Neuronal stem cell (in vitro differentiated cells): ENCODE measurements around the gene C1QL1. TPM values are rescaled to one million over a fixed set of nuclear protein-coding genes. Genes with fewer than 3 reads are reported as not detected.

ENCODE experiments used
- DNase-seq: peaks from one replicate; pipeline ENCODE4 v3.0.0-alpha.2; 2013; ENCODE audit warnings: low spot score
- H2AFZ ChIP-seq: one replicate; pipeline ENCODE4 v1.6.1; 2013; ENCODE audit warnings: mild to moderate bottlenecking, low read length, inconsistent platforms
- H2AK5ac ChIP-seq: 2 replicates; pipeline ENCODE4 v1.6.1; 2013; ENCODE audit warnings: low read depth, mild to moderate bottlenecking, inconsistent platforms, low read length, moderate library complexity, mixed read lengths
- H2BK120ac ChIP-seq: 2 replicates; pipeline ENCODE4 v1.6.1; 2013; ENCODE audit warnings: low read depth, mild to moderate bottlenecking, inconsistent platforms, low read length, moderate library complexity, mixed read lengths
- H2BK12ac ChIP-seq: one replicate; pipeline ENCODE4 v1.6.1; 2013; ENCODE audit warnings: low read length, inconsistent platforms
- H2BK15ac ChIP-seq: 2 replicates; pipeline ENCODE4 v1.6.1; 2013; ENCODE audit warnings: mild to moderate bottlenecking, low read length, inconsistent platforms, mixed read lengths
- H2BK5ac ChIP-seq: one replicate; pipeline ENCODE4 v1.6.1; 2013; ENCODE audit warnings: inconsistent platforms, mild to moderate bottlenecking, low read length, moderate library complexity
- H3K14ac ChIP-seq: one replicate; pipeline ENCODE4 v1.6.1; 2013; ENCODE audit warnings: low read length, inconsistent platforms
- H3K18ac ChIP-seq: 2 replicates; pipeline ENCODE4 v1.6.1; 2013; ENCODE audit warnings: low read length, inconsistent platforms
- H3K23ac ChIP-seq: 2 replicates; pipeline ENCODE4 v1.6.1; 2013; ENCODE audit warnings: low read depth, mild to moderate bottlenecking, mixed read lengths, low read length, inconsistent platforms; ENCODE audit not compliant: poor library complexity
- H3K27ac ChIP-seq: replicated peaks from 3 replicates; pipeline ENCODE4 v1.5.1; 2013; ENCODE audit warnings: low read length, inconsistent platforms
- H3K27me3 ChIP-seq, 3 experiments: 2 replicates each; pipeline ENCODE4 v1.6.1; 2013; ENCODE audit warnings: low read length in 3 of 3, mild to moderate bottlenecking in 2 of 3, inconsistent platforms in 1 of 3, low read depth in 1 of 3, mixed read lengths in 1 of 3, moderate library complexity in 1 of 3; ENCODE audit not compliant: control insufficient read depth in 3 of 3, insufficient read depth in 3 of 3
- H3K36me3 ChIP-seq, 2 donors: replicated peaks in 1 of 2; 2 replicates each; pipeline ENCODE4 v1.6.1; 2013; ENCODE audit warnings: low read length in 2 of 2; ENCODE audit not compliant: control insufficient read depth in 2 of 2, insufficient read depth in 2 of 2
- H3K4ac ChIP-seq: 2 replicates; pipeline ENCODE4 v1.6.1; 2013; ENCODE audit warnings: inconsistent platforms, mild to moderate bottlenecking, low read length, moderate library complexity
- H3K4me1 ChIP-seq, 2 donors: 1 replicate in 1 of 2; 2 replicates in 1 of 2; pipeline ENCODE4 v1.6.1; 2013; ENCODE audit warnings: low read length in 2 of 2, low read depth in 1 of 2; ENCODE audit not compliant: control insufficient read depth in 2 of 2, insufficient read depth in 1 of 2
- H3K4me2 ChIP-seq: one replicate; pipeline ENCODE4 v1.6.1; 2013; ENCODE audit warnings: mild to moderate bottlenecking, low read length, inconsistent platforms; ENCODE audit not compliant: insufficient read depth, poor library complexity, severe bottlenecking
- H3K4me3 ChIP-seq, 2 donors: 2 replicates each; pipeline ENCODE4 v1.5.1; 2013; ENCODE audit warnings: low read length in 2 of 2, mild to moderate bottlenecking in 2 of 2, inconsistent platforms in 1 of 2, moderate library complexity in 1 of 2
- H3K79me1 ChIP-seq: one replicate; pipeline ENCODE4 v1.6.1; 2013; ENCODE audit warnings: low read depth, mild to moderate bottlenecking, inconsistent platforms, low read length, moderate library complexity
- H3K9ac ChIP-seq: one replicate; pipeline ENCODE4 v1.6.1; 2013; ENCODE audit warnings: mild to moderate bottlenecking, low read depth, low read length, inconsistent platforms; ENCODE audit not compliant: poor library complexity
- H3K9me3 ChIP-seq, 2 donors: replicated peaks in 1 of 2; 2 replicates each; pipeline versions ENCODE3 to v1.6.1; 2013; ENCODE audit warnings: low read length in 2 of 2, mild to moderate bottlenecking in 2 of 2, inconsistent platforms in 1 of 2, low read depth in 1 of 2, mixed read lengths in 1 of 2, moderate library complexity in 1 of 2; ENCODE audit not compliant: control insufficient read depth in 2 of 2, insufficient read depth in 1 of 2
- H4K8ac ChIP-seq: one replicate; pipeline ENCODE4 v1.6.1; 2013; ENCODE audit warnings: low read depth, mild to moderate bottlenecking, inconsistent platforms, low read length, moderate library complexity
- H4K91ac ChIP-seq: one replicate; pipeline ENCODE4 v1.6.1; 2013; ENCODE audit warnings: low read length, low read depth, mild to moderate bottlenecking, inconsistent platforms; ENCODE audit not compliant: poor library complexity
- WGBS, 2 donors: extraction: QIAGEN DNeasy Blood & Tissue Kit; methylation state at CpG; one replicate each; pipeline ENCODE4 v1.1.7; 2013; ENCODE audit warnings: missing lambda C conversion rate in 2 of 2, mixed read lengths in 1 of 2; ENCODE audit not compliant: insufficient read length in 2 of 2, insufficient replicate concordance in 1 of 2; ENCODE audit errors: extremely low coverage in 2 of 2; 5-methylcytosine and 5-hydroxymethylcytosine counted together
- small RNA-seq: library from polyadenylated mRNA; stranded (forward); fragments of <200 nt; extraction: miRNeasy Mini kit (QIAGEN cat#:217004); gene quantifications from one replicate; pipeline ENCODE3, GENCODE V24; 2013; ENCODE audit not compliant: insufficient read depth

The C1QL1 gene

DNA sequence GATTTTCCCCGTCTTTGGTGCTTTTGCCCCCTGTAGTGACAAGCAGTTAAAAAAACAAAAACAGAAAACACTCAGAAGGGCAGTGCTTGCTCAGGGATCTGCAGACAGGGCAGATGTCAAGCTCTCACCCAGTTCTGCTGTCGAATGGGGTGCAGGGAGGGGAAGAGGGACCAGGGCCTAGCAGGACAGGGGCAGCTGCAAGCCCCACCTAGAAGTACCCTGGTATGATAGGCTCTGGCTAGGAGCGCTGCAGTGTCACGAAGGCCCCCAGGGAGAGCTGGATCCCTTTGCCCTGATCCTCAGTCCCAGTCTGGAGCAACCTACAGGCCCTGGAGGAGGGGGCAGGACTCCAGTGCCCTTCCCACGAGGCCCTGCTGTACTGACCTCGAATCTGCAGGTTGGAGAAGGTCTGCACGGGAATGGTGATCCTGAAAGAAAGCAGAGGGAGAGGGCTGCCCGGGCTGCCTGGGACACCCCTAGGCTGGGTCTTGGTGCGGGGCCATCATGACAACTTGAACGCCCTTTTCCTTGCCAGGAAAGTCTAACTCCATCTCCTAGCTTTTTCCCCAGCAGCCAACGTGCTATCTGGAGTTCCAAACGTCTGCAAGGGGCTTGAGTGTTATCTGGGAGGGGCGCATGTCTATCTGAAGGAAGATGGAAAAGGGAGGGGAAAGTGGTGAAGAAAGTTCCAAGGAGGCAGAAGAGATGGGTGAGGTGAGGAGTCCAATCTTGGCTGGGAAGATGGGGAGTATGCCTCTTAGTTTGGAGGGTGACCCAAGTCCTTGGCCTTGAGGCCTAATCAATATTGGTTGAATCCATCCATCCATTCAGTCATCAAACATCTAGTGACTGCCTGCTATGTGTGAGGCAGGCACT is 57.6 kb downstream of the C1QL1 start:
- H4K8ac ChIP-seq: no peak overlapping the region
- no peak overlapping the region for H4K91ac ChIP-seq
- no CpG with 5 or more reads among the region's 13 CpGs for WGBS, 2 donors
- H2AFZ ChIP-seq: peak overlapping the region; percentile 82
- H3K4ac ChIP-seq: no peak overlapping the region
- no peaks in the 10 kb centered on the region for H3K79me1 ChIP-seq
- H2BK12ac ChIP-seq: no peak overlapping the region
- DNase-seq: no peak
- H3K18ac ChIP-seq: no peak overlapping the region
- no peak overlapping the region for H3K4me2 ChIP-seq
- H3K9me3 ChIP-seq: no peaks in the 10 kb centered on the region
- peaks cover 5 to 24% of the 10 kb centered on the region in 2 donors for H3K4me1 ChIP-seq
- H3K14ac ChIP-seq: no peak overlapping the region
- H2BK5ac ChIP-seq: no peak overlapping the region
- H3K4me3 ChIP-seq: no peak overlapping the region
- peaks cover 0 to 32% (median 24%) of the 10 kb centered on the region in 3 experiments for H3K27me3 ChIP-seq
- peak overlapping the region; percentile 89 for H2AK5ac ChIP-seq
- peak overlapping the region; percentile 12 for H2BK15ac ChIP-seq
- no peak overlapping the region for H3K23ac ChIP-seq
- no peak overlapping the region for H2BK120ac ChIP-seq
- no peak overlapping the region for H3K9ac ChIP-seq
- no peak overlapping the region for H3K27ac ChIP-seq
- H3K36me3 ChIP-seq: no peaks in the 10 kb centered on the region

Small RNA genes within 50 kb of the gene (small RNA-seq; reads per million reads assigned to genes)
- gene AC015936.2 (not detected), gene MIR6783 (24.8 reads per million, percentile 84 among the genes with 10 or more reads in this experiment)
